ENCODE measurements around the gene SPON2. TPM values are rescaled to one million over a fixed set of nuclear protein-coding genes. Genes with fewer than 3 reads are reported as not detected.

The SPON2 gene
- total RNA-seq, 4 donors from 2014 or later = 39.3 to 91.0 (median 45.5) TPM

- H3K9me3 ChIP-seq = no peaks in the 10 kb centered on the region
- no peak overlapping the region for H3K4me3 ChIP-seq
- H3K4me1 ChIP-seq = peaks cover 5 to 86% (median 54%) of the 10 kb centered on the region in 4 donors
- 65% methylated on average over 8 to 24 of the region's 48 CpGs for WGBS, 2 donors
- no peaks in the 10 kb centered on the region for H3K27me3 ChIP-seq
- H3K27ac ChIP-seq = peak overlapping the region in 2 of 4 donors; percentile 32 to 58
- peaks cover 0 to 75% (median 15%) of the 10 kb centered on the region in 3 donors for H3K36me3 ChIP-seq
- TF ChIP-seq POLR2A (IDR thresholded peaks at IDR 0.05) (no peak), CTCF (IDR thresholded peaks at IDR 0.05) (no peak), EP300 (IDR thresholded peaks at IDR 0.05) (no peak)
- no peak for DNase-seq (ENCODE audit: low spot score in 2 of 2)
Measured at GRCh38 chr4:1214101-1215095, 42.0 kb upstream of the SPON2 start.

GRCh38 chr4:1213336-1213995, 41.1 kb upstream of the SPON2 start:
- Histone ChIP-seq H3K36me3 (peaks cover 0 to 73% (median 15%) of the 10 kb centered on the region in 3 donors), H3K27me3 (no peaks in the 10 kb centered on the region), H3K4me1 (peaks cover 5 to 92% (median 62%) of the 10 kb centered on the region in 4 donors), H3K4me3 (no peak overlapping the region), H3K27ac (peak overlapping the region in 1 of 4 donors; percentile 81), H3K9me3 (no peaks in the 10 kb centered on the region)
- 86 to 95% methylated on average over 9 to 20 of the region's 20 CpGs for WGBS, 2 donors
- no peak for TF ChIP-seq EP300 (IDR thresholded peaks at IDR 0.05)
- TF ChIP-seq POLR2A (IDR thresholded peaks at IDR 0.05) = no peak
- no peak for TF ChIP-seq CTCF (IDR thresholded peaks at IDR 0.05)
- DNase-seq (ENCODE audit: low spot score in 2 of 2) = no peak

- H3K9me3 ChIP-seq = no peaks in the 10 kb centered on the region
- peak overlapping the region in 2 of 4 donors; percentile 63 to 81 for H3K27ac ChIP-seq
- DNase-seq (ENCODE audit: low spot score in 2 of 2) = no peak
- H3K4me3 ChIP-seq = no peak overlapping the region
- H3K4me1 ChIP-seq = peaks cover 5 to 99% (median 69%) of the 10 kb centered on the region in 4 donors
- no peak for TF ChIP-seq CTCF (IDR thresholded peaks at IDR 0.05)
- TF ChIP-seq EP300 (IDR thresholded peaks at IDR 0.05) = no peak
- TF ChIP-seq POLR2A (IDR thresholded peaks at IDR 0.05) = no peak
- WGBS, 2 donors = 90 to 91% methylated on average over 4 to 16 of the region's 20 CpGs
- peaks cover 0 to 66% (median 15%) of the 10 kb centered on the region in 3 donors for H3K36me3 ChIP-seq
- no peaks in the 10 kb centered on the region for H3K27me3 ChIP-seq
Measured at GRCh38 chr4:1212546-1213335, 40.4 kb upstream of the SPON2 start.

GRCh38 chr4:1211891-1212545, 39.6 kb upstream of the SPON2 start:
- Histone ChIP-seq H3K9me3 (no peaks in the 10 kb centered on the region), H3K4me1 (peaks cover 5 to 100% (median 74%) of the 10 kb centered on the region in 4 donors), H3K4me3 (no peak overlapping the region), H3K36me3 (peaks cover 0 to 59% (median 15%) of the 10 kb centered on the region in 3 donors), H3K27ac (peak overlapping the region in 3 of 4 donors; percentile 25 to 81 (median 63)), H3K27me3 (no peaks in the 10 kb centered on the region)
- TF ChIP-seq CTCF (IDR thresholded peaks at IDR 0.05) (no peak), EP300 (IDR thresholded peaks at IDR 0.05) (no peak), POLR2A (IDR thresholded peaks at IDR 0.05) (no peak)
- 60 to 63% methylated on average over 27 to 30 of the region's 34 CpGs for WGBS, 2 donors
- no peak for DNase-seq (ENCODE audit: low spot score in 2 of 2)

All from tibial nerve (tissue), 4 donors.